ENCODE results near the gene PPP3CB.

PPP3CB gene

DNA sequence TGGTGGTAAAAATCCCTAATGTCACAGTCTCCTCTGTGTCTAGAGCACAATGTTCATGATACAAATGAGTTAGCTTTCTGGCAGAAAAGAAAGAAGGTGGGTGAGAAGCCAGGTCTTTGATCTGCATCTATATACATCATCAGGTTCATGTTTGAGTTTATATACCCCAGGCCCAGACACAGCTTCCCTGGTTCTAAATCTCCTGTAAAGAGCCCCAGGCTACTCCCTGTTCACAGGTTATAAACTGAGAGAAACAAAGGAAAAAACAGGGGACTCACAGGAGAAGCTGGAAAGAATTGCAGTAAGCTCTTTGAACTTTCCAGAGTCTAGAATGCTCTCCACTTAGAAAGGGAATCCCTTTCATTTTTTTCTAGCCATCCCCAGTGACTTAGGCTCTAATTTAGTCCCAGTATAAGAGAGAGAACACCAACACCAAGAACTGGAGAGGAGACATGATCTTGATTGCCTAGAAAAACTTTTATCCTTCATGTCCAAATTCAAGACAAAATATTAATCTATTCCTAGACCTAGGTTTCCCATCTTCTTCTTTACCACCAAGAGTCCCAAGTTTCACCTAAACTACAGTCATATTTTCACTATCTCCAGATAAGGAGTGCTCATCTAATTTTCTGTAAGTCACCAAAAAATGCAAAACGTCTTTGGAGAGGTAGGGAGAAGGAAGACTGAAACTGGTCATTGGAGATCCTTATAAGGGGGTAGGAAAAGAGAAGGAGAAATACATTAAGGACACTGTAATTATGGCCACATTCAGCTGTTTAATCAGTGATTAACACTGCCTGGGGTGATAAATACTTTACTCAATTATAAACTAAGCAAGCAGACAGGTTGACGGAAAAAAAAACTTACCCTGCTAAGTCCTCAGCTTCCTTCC is 62.9 kb downstream of the PPP3CB start:
- TF ChIP-seq SPI1 (IDR thresholded peaks at IDR 0.05; ENCODE audit: low read depth, low read length) (no peak), POLR2A (IDR thresholded peaks at IDR 0.05; ENCODE audit: low read depth, low read length) (no peak), POLR2AphosphoS5 (IDR thresholded peaks at IDR 0.05; ENCODE audit: low read depth, low read length) (no peak), POU2F2 (IDR thresholded peaks at IDR 0.05; ENCODE audit: low read depth, low read length) (no peak), TAF1 (IDR thresholded peaks at IDR 0.05; ENCODE audit: low read depth, low read length) (no peak), PAX5 (IDR thresholded peaks at IDR 0.05; ENCODE audit: insufficient read depth, low read length, severe bottlenecking) (no peak)
- DNase-seq (ENCODE audit: insufficient read length, low spot score) (no peak), FAIRE-seq (no peak)

DNA sequence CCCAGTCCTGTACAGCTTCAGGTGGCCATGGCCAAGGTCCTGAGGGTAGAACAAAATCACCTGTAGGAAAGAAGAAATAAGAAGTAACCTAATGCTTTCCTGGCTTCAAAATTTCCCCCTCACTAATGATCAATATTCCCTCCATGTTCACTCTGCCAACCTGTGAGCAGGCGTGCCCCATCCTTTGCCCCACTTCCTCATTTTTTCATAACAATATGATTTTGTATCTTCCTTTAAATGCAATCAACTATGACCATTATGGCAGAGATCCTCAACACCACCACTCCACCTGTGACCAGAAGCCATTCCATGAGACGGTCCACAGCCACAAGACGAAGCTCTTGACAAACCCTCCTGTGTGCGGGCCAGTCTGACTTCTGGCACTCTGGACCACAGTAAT is 69.5 kb downstream of the PPP3CB start:
- DNase-seq (ENCODE audit: insufficient read length, low spot score) (no peak), FAIRE-seq (no peak)
- TF ChIP-seq POLR2A (IDR thresholded peaks at IDR 0.05; ENCODE audit: low read depth, low read length) (no peak), SPI1 (IDR thresholded peaks at IDR 0.05; ENCODE audit: low read depth, low read length) (peak; percentile 72)

DNA sequence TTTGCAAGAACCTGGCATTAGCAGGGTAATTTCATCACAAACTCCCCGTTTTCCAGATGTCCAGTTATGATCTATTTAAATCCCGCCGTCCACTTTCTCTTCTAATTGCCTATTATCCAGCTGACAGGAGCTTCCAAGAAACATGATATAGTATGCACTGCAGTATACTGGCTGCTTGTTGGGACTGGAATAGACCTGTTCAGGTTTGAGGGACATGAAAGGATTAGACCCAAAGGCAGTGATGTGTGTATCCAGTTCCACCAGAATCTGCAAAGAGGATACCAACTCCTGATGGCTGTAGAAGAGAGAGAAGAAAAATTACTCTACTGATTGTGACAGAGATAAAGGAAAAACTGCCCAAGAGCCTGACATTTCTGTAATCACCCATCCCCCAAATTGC is 71.3 kb downstream of the PPP3CB start:
- FAIRE-seq, result no peak
- DNase-seq (ENCODE audit: insufficient read length, low spot score), result no peak
- TF ChIP-seq POLR2AphosphoS5 (IDR thresholded peaks at IDR 0.05; ENCODE audit: low read depth, low read length) (no peak), PAX5 (IDR thresholded peaks at IDR 0.05; ENCODE audit: insufficient read depth, low read length, severe bottlenecking) (no peak), POLR2A (IDR thresholded peaks at IDR 0.05; ENCODE audit: low read depth, low read length) (no peak), TAF1 (IDR thresholded peaks at IDR 0.05; ENCODE audit: low read depth, low read length) (no peak), SPI1 (IDR thresholded peaks at IDR 0.05; ENCODE audit: low read depth, low read length) (no peak), POU2F2 (IDR thresholded peaks at IDR 0.05; ENCODE audit: low read depth, low read length) (no peak)

DNA sequence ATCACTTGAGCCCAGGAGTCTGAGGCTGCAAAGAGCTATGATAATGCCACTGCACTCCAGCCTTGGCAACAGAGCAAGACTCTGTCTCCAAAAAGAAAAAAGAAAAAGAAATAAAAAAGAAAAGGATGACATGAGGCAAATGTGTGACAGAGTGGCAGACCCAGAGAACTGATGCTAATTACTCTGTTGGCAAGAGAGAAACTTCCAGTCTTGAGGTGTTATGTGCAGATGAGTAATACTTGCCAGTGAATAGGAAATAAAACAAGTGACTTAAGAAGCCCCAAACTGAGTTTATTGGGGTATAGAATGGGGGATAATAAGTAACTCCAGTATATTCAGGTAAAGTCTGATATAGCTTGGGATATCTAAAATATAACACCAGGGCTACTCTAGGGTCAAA is 72.5 kb downstream of the PPP3CB start:
- FAIRE-seq (no peak), DNase-seq (ENCODE audit: insufficient read length, low spot score) (no peak)
- no peak for TF ChIP-seq SPI1 (IDR thresholded peaks at IDR 0.05; ENCODE audit: low read depth, low read length)
- no peak for TF ChIP-seq POU2F2 (IDR thresholded peaks at IDR 0.05; ENCODE audit: low read depth, low read length)
- no peak for TF ChIP-seq TAF1 (IDR thresholded peaks at IDR 0.05; ENCODE audit: low read depth, low read length)

DNA sequence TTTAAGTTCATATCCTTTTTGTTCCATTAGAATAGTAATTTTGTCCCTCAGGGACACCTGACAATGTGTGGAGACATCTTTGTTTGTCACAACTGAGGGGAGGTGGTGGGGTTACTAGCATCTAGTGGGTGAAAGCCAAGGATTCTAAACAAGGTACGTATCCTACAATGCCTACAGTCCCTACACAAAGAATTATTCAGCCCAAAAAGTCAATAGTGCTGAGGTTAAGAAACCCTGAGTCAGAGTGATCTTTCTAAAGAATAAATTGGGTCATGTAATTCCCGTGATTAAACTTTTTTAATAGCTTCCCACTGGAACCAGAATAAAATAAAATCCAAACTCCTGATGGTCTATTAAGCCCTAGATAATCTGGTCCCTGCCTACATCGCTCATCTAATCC is 79.3 kb downstream of the PPP3CB start:
- FAIRE-seq (no peak), DNase-seq (ENCODE audit: insufficient read length, low spot score) (no peak)
- no peak for TF ChIP-seq POU2F2 (IDR thresholded peaks at IDR 0.05; ENCODE audit: low read depth, low read length)
- no peak for TF ChIP-seq SPI1 (IDR thresholded peaks at IDR 0.05; ENCODE audit: low read depth, low read length)
- no peak for TF ChIP-seq POLR2A (IDR thresholded peaks at IDR 0.05; ENCODE audit: low read depth, low read length)
- TF ChIP-seq POLR2AphosphoS5 (IDR thresholded peaks at IDR 0.05; ENCODE audit: low read depth, low read length), result no peak
- TF ChIP-seq TAF1 (IDR thresholded peaks at IDR 0.05; ENCODE audit: low read depth, low read length), result no peak
- no peak for TF ChIP-seq PAX5 (IDR thresholded peaks at IDR 0.05; ENCODE audit: insufficient read depth, low read length, severe bottlenecking)

DNA sequence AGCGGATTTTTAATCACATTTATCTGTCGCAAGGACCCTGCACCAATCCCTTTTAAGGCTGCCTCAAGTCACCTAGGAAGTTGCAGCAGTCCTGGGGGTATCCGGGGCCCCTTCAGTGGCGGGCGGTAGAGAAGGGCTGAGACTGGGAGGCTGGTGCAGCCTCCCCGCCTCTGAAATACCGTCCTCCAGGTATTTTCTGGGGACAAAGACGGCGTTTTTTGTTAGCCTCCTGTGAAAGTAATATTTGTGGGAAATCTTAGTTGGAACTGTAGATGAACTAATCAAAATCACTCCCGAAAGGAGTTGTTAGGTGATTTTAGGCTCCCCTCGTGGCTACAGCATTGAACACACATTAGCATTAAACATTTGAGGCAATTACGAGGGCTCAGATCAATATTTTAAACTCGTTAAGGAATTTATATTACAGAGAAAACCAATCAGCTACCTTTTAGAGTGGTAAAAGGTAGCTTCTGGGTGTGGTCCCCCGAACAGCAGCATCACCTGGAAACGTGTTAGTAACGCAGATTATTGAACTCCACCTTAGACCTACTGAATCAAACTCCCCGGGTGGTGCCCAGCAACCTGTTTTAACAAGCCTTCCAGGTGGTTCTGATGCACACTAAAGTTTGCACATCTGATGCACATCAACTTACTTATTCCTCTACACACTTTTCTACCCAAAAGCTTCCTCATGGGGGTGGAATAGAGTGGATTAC is 81.4 kb downstream of the PPP3CB start:
- DNase-seq (ENCODE audit: insufficient read length, low spot score), result no peak
- TF ChIP-seq SPI1 (IDR thresholded peaks at IDR 0.05; ENCODE audit: low read depth, low read length), result no peak
- no peak for TF ChIP-seq TAF1 (IDR thresholded peaks at IDR 0.05; ENCODE audit: low read depth, low read length)
- no peak for TF ChIP-seq POU2F2 (IDR thresholded peaks at IDR 0.05; ENCODE audit: low read depth, low read length)
- no peak for TF ChIP-seq POLR2A (IDR thresholded peaks at IDR 0.05; ENCODE audit: low read depth, low read length)
- no peak for TF ChIP-seq PAX5 (IDR thresholded peaks at IDR 0.05; ENCODE audit: insufficient read depth, low read length, severe bottlenecking)
- no peak for TF ChIP-seq POLR2AphosphoS5 (IDR thresholded peaks at IDR 0.05; ENCODE audit: low read depth, low read length)
- peak; percentile 16 for FAIRE-seq

DNA sequence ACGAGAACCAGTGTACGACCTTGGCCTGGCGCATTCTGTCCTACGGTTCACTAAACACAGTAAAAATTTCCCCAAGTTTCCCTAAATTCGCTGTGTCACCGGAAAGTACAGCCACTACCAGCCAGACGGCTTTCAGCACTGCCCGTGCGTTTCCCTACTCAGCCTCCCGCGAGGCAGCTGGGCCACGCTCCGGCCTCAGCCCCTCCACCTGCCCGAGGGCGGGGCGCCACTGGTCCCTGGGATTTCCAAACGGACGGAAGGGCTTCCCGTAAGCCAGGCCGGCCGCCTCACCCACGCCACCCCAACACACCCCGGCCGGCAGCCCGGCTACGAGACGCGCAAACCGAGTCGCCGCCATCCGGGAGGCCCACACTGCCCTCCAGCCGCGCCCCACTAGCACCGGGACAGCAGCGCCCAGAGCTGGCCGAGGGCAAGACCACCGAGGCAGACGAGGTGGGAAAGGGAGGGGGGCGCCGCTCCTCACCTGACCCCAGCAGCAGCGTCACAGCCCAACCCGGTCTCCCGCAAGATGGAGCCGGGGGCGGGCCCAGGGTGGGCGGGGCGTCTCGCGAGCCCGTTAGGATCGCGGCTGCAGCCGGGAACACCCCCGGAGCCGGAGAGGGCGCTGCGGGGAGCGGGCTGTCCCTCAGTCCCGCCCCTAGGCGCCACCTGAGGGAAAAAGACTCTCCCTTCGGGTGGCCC is 82.1 kb downstream of the PPP3CB start, which contains the start of gene ANXA7:
Gene ANXA7, minus strand, starts transcription at position 531 of the 702 bp plus-strand sequence. CDS start 13,202 bp downstream, outside the sequence.
- FAIRE-seq (peak; percentile 47), DNase-seq (ENCODE audit: insufficient read length, low spot score) (peak; percentile 92)
- TF ChIP-seq POLR2A (IDR thresholded peaks at IDR 0.05; ENCODE audit: low read depth, low read length), result peak; percentile 53; the same call in 1 of the 2 replicates
- no peak for TF ChIP-seq SPI1 (IDR thresholded peaks at IDR 0.05; ENCODE audit: low read depth, low read length)
- no peak for TF ChIP-seq PAX5 (IDR thresholded peaks at IDR 0.05; ENCODE audit: insufficient read depth, low read length, severe bottlenecking)
- TF ChIP-seq POLR2AphosphoS5 (IDR thresholded peaks at IDR 0.05; ENCODE audit: low read depth, low read length), result peak; percentile 67
- peak; percentile 9; the same call in 1 of the 2 replicates for TF ChIP-seq TAF1 (IDR thresholded peaks at IDR 0.05; ENCODE audit: low read depth, low read length)
- no peak; the same call in 1 of the 2 replicates for TF ChIP-seq POU2F2 (IDR thresholded peaks at IDR 0.05; ENCODE audit: low read depth, low read length)

DNA sequence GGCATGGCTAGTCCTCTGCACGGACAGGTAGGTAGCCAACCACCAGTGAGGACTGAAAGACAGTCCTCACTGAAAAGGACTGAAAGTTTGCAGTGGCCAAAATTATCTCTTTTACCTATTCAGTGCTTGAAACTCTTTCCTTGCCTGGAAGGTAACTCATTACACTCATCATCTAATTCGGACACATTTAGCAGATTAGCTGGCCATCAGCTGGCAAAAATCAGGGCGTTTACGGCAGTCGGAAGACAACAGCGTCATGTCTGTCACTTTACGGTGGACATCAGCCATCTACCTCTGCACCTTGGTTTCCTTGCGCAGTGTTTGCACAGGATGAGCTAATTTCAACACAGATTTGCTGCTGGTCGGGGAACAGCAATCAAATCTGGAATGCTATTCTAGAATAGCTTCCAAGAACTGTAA is 82.7 kb downstream of the PPP3CB start:
- DNase-seq (ENCODE audit: insufficient read length, low spot score) (peak; percentile 39), FAIRE-seq (peak; percentile 87)
- TF ChIP-seq POLR2A (IDR thresholded peaks at IDR 0.05; ENCODE audit: low read depth, low read length), result peak; percentile 75; the same call in 1 of the 2 replicates
- TF ChIP-seq POLR2AphosphoS5 (IDR thresholded peaks at IDR 0.05; ENCODE audit: low read depth, low read length), result no peak

DNA sequence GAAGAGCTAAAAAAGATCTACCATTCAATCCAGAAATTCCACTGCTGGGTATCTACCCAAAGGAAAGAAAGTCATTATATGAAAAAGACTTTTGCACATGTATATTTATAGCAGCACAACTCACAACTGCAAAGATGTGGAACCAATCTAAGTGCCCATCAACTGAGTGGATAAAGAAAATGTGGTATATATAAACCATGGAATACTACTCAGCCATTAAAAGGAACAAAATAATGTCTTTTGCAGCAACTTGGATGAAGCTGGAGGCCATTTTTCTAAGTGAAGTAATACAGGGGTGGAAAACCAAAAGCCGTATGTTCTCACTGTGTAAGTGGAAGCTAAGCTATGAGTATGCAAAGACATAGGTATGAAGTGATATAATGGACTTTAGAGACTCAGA is 84.9 kb downstream of the PPP3CB start:
- no peak for DNase-seq (ENCODE audit: insufficient read length, low spot score)
- FAIRE-seq, result no peak
- TF ChIP-seq PAX5 (IDR thresholded peaks at IDR 0.05; ENCODE audit: insufficient read depth, low read length, severe bottlenecking), result no peak
- no peak for TF ChIP-seq POLR2A (IDR thresholded peaks at IDR 0.05; ENCODE audit: low read depth, low read length)
- no peak for TF ChIP-seq POU2F2 (IDR thresholded peaks at IDR 0.05; ENCODE audit: low read depth, low read length)
- TF ChIP-seq POLR2AphosphoS5 (IDR thresholded peaks at IDR 0.05; ENCODE audit: low read depth, low read length), result no peak
- no peak for TF ChIP-seq TAF1 (IDR thresholded peaks at IDR 0.05; ENCODE audit: low read depth, low read length)
- TF ChIP-seq SPI1 (IDR thresholded peaks at IDR 0.05; ENCODE audit: low read depth, low read length), result no peak
